Cardiac muscle cell (in vitro differentiated cells and primary cell): ENCODE measurements around the gene ZKSCAN3. TPM values are rescaled to one million over a fixed set of nuclear protein-coding genes. Genes with fewer than 3 reads are reported as not detected.

Experiments used
- DNase-seq, 2 donors: peaks; one replicate each; pipeline versions ENCODE4 v3.0.0 to v3.0.0-alpha.2; 2010 to 2017; ENCODE audit warnings: low read depth in 1 of 2, low spot score in 1 of 2
- H3K27ac ChIP-seq: fragments of 200-600 bp; sonication (generic); 2 replicates; pipeline ENCODE4 v1.5.1; 2016
- H3K27me3 ChIP-seq: fragments of 200-600 bp; sonication (generic); 2 replicates; pipeline ENCODE4 v1.6.0; 2016; ENCODE audit warnings: control low read depth
- H3K36me3 ChIP-seq: fragments of 200-600 bp; sonication (generic); 2 replicates; pipeline ENCODE4 v1.5.1; 2016; ENCODE audit warnings: control low read depth
- H3K4me1 ChIP-seq: fragments of 200-600 bp; sonication (generic); 2 replicates; pipeline ENCODE4 v1.8.1; 2017; ENCODE audit warnings: low read depth, mild to moderate bottlenecking, mixed run types
- H3K4me3 ChIP-seq: fragments of 200-600 bp; sonication (generic); 2 replicates; pipeline ENCODE4 v1.5.1; 2016; ENCODE audit warnings: mild to moderate bottlenecking
- H3K9me3 ChIP-seq: fragments of 200-600 bp; sonication (generic); 2 replicates; pipeline ENCODE4 v1.5.1; 2017; ENCODE audit warnings: low read depth, mild to moderate bottlenecking, control low read depth
- CTCF ChIP-seq: IDR thresholded peaks from 2 replicates; pipeline ENCODE4 v1.5.1; 2012; ENCODE audit warnings: low read depth, mild to moderate bottlenecking, low read length
- polyA plus RNA-seq: library from polyadenylated mRNA; unstranded; fragments of >200 nt; fragmentation: Nextera tagmentation; extraction: Ambion mirVana; gene quantifications from 2 replicates; pipeline ENCODE4 v1.2.1, GENCODE V29; 2016
- total RNA-seq: library from RNA; depleted of rRNA; stranded (reverse); fragments of >200 nt; gene quantifications from 2 replicates; pipeline ENCODE4 v1.2.3, GENCODE V29; 2016

ZKSCAN3 gene
- total and polyA plus RNA-seq, 2 experiments from 2014 or later: 7.8 to 13.3 TPM

DNA sequence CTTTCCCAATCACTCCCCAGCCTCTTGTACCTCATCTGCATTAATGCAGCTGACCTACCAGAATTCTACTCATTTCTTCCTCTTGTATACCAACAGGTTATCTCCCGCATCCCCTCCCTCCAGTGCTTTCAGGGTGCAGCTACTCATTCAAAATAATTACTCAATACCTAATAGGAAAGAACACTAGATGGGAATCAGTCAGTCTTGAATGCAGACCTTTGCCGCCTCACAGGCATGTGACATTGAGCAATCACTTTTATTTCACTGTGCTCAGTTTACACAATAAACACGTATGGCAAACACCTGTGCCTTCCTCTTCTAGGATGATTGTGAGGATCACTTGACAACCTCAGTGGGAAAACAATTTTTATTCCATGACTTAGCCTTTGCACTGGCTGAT lies 27.1 kb upstream of the ZKSCAN3 start:
- no peak overlapping the region for H3K4me3 ChIP-seq
- no peak for DNase-seq
- H3K9me3 ChIP-seq: peaks cover 3% of the 10 kb centered on the region
- TF ChIP-seq CTCF: no peak
- H3K27me3 ChIP-seq: no peaks in the 10 kb centered on the region
- peaks cover 8% of the 10 kb centered on the region for H3K36me3 ChIP-seq
- no peak overlapping the region for H3K27ac ChIP-seq
- H3K4me1 ChIP-seq: no peaks in the 10 kb centered on the region

DNA sequence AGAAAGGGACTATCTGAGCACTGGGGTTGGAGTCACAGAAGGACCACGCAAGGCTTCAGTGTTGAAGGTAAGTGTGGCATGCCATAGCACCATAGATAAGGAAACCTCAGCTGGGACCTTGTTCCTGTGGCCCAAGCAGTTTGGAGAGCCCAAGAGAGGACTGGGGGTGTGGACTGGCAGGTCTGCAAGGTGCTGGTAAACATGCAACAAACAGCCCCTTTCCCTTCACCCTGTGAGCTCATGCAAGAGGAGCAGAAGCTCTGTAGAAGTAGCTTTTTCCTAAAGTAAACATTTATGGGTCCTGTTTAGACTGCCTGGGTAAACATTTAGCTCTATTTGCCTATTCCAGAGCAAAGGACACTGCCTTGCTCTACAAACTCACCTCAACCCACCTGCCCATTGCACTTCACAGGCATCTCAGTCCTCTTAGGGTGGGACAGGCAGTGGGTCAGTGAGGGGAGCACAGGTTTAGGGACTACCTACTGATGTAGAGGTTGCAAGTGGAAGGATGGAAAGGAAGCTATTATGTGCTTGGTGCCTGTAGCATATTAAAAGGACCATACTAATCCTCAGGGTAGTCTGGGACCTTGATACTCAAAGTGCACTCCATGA lies 25.8 kb upstream of the ZKSCAN3 start:
- H3K27me3 ChIP-seq: no peaks in the 10 kb centered on the region
- DNase-seq: no peak
- H3K4me1 ChIP-seq: no peaks in the 10 kb centered on the region
- peaks cover 3% of the 10 kb centered on the region for H3K9me3 ChIP-seq
- H3K27ac ChIP-seq: no peak overlapping the region
- no peak overlapping the region for H3K4me3 ChIP-seq
- H3K36me3 ChIP-seq: peaks cover 8% of the 10 kb centered on the region
- TF ChIP-seq CTCF: no peak

- H3K27ac ChIP-seq: no peak overlapping the region
- DNase-seq: no peak
- H3K4me1 ChIP-seq: no peaks in the 10 kb centered on the region
- no peaks in the 10 kb centered on the region for H3K27me3 ChIP-seq
- TF ChIP-seq CTCF: no peak
- peaks cover 3% of the 10 kb centered on the region for H3K9me3 ChIP-seq
- peaks cover 8% of the 10 kb centered on the region for H3K36me3 ChIP-seq
- H3K4me3 ChIP-seq: no peak overlapping the region
Measured at GRCh38 chr6:28326371-28326948, 23.3 kb upstream of the ZKSCAN3 start.

DNA sequence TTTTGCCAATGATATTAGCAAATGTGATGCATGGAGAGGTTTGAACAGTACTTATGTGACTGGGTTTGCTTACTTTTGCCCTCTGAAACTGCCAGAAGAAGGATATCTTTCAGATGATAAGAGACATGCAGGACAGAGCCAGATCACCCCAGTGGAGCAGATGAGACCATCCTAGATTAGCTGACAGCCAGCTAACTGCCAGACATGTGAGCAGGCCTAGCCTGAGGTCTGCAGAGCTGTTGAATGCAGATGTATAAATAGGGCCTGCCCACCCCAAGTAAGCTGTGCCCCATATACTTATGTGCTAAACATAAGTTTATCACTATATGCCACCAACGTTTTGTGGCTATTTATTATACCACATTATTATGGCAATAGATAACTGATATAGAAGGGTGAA lies 19.7 kb upstream of the ZKSCAN3 start:
- no peak for TF ChIP-seq CTCF
- H3K27ac ChIP-seq: no peak overlapping the region
- H3K4me1 ChIP-seq: no peaks in the 10 kb centered on the region
- no peak for DNase-seq
- no peaks in the 10 kb centered on the region for H3K27me3 ChIP-seq
- H3K4me3 ChIP-seq: no peak overlapping the region
- H3K36me3 ChIP-seq: peaks cover 8% of the 10 kb centered on the region
- peaks cover 3% of the 10 kb centered on the region for H3K9me3 ChIP-seq

DNA sequence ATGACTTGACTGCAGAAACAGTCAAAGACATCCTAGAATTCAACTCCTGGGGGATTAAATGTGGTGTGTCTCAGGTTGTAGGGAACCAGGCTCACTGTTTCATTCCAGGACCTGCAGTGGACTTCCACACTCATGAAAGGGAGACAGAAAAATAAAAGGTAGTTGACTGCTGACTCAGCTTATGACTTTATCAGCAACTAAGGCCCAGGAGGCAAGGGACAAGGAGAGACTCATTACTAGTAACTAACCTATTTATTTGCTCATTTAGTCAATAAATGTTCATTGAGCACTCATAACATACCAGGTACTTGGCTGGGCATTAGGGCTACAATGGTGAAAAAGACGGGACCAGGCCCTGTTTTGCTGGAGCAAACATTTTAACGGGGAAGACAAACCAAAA lies 16.7 kb upstream of the ZKSCAN3 start:
- Histone ChIP-seq H3K36me3 (no peaks in the 10 kb centered on the region), H3K9me3 (no peaks in the 10 kb centered on the region), H3K4me1 (peaks cover 5% of the 10 kb centered on the region), H3K27me3 (no peaks in the 10 kb centered on the region), H3K27ac (no peak overlapping the region), H3K4me3 (no peak overlapping the region)
- TF ChIP-seq CTCF: no peak
- no peak for DNase-seq
